GM18526 (cell line): Measurements from ENCODE around the gene NDUFAF5.

Source experiments
- POLR2A ChIP-seq: IDR thresholded peaks from 3 replicates; pipeline ENCODE4 v1.6.1; 2011; ENCODE audit not compliant: insufficient read length; ENCODE audit errors: extremely low read depth

The NDUFAF5 gene

DNA sequence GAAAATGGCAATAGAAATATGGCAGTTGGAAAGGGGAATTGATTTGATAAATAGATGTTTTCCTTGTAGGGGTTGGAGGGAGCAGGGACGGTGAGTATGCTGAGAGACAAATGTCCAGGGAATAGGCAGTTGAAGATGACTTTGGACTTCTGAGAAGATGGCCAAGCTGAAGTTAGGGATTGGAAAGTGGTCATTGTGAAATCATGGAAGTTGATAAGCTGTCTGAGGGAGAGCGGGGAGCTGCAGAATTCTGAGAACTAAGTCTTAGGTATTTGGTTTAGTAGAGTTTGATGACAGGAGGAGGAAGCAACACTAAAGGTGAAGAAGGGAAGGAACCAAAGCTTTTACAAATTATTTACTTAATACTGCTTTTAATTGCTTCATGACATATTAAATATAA, 15.1 kb downstream of the NDUFAF5 start:
- no peak for TF ChIP-seq POLR2A

- TF ChIP-seq POLR2A = no peak
Measured at GRCh38 chr20:13800728-13801134, 15.9 kb downstream of the NDUFAF5 start.

DNA sequence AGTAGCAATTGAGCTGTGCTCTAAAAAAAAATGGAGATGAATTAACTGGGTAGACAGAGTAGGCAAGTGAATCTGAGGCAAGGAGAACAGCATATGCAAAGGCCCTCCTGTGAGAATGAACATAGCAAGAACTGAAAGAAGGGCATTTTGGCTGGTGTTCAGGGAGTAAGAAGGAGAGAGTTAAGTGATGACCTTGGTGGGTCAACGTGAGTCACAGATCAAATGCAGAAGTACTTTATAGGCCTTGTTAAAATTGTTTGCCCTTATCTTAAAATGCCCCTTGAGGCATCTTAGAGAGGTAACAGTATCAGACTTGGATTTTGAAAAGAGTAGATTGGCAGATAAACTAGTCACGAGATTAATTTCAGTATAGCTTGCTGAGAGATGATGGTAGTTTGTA, 24.5 kb downstream of the NDUFAF5 start:
- TF ChIP-seq POLR2A = no peak

DNA sequence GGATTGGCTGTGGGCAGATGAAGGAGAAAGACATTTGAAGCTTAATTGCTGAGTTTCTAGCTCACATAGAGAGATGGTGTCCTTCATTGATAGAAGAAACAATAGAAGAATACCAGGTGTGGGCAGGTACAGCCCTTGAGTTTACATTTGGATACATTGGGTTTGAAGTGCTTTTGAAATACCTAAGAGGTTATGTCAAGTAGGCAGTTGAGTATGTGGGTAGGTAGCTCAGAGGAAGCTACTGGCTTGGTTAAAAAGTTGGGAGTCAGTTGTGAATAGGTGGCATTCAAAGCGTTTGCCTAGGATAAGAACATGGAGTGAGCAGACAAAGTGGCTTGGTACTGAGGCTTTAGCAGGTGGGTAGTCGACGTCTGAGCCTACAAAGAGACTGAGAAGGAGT, 25.0 kb downstream of the NDUFAF5 start:
- no peak for TF ChIP-seq POLR2A

DNA sequence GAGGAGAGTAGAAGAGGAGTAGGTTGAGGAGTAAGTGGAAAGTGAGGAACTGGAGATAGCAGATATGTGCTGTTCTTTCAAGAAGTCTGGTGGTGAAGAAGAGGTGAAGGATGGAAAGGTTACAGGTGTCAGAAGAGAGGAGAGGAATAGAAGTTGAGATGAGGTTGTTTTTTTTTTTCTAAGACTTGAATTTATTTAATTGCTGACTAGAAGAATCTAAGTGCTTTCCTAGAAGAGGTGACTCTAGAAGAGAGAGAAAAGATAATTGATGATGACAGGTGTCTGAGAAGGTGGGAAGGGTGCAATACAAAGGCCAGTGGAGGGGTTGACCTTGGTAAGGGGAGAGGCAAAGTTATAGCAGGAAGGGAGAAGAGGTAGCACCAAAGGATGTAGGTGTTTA, 25.6 kb downstream of the NDUFAF5 start:
- TF ChIP-seq POLR2A = no peak

GRCh38 chr20:13813910-13814309, 29.1 kb downstream of the NDUFAF5 start:
- TF ChIP-seq POLR2A = no peak

GRCh38 chr20:13814672-13815071, 29.8 kb downstream of the NDUFAF5 start:
- no peak for TF ChIP-seq POLR2A

DNA sequence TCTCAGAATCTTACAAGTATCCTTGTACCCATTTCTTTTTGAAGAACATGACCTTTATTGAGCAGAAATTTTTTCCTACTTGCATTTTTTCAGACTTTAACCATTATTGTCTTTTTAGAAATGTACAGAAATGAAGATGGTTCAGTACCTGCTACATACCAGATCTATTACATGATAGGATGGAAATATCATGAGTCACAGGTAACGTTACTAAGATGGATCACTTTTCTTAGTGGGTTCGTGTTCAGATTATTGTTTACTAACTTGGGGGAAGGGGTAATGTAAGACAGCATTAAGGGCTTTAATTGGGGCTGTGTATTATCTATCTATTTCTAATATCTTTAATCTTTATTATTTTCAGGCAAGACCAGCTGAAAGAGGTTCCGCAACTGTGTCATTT, 31.9 kb downstream of the NDUFAF5 start:
- TF ChIP-seq POLR2A = no peak

DNA sequence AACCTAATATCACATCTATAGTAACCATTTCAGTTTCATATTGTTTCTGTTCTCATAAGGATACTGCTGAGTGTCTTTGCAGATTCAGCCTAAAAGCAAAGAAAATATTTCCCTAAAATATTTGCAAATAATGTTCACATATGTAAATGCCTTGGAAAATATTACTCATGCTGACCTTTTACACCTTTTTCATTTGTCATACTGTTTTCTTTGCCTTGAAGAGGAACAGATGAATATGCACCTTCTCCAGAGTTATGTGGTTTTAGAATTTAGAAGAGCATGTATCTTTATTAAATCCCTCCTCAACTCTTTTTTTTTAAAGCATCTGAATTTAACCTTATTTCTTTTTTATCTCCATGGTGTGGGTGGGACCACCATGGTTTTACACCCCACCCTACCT, 32.5 kb downstream of the NDUFAF5 start:
- TF ChIP-seq POLR2A = no peak

DNA sequence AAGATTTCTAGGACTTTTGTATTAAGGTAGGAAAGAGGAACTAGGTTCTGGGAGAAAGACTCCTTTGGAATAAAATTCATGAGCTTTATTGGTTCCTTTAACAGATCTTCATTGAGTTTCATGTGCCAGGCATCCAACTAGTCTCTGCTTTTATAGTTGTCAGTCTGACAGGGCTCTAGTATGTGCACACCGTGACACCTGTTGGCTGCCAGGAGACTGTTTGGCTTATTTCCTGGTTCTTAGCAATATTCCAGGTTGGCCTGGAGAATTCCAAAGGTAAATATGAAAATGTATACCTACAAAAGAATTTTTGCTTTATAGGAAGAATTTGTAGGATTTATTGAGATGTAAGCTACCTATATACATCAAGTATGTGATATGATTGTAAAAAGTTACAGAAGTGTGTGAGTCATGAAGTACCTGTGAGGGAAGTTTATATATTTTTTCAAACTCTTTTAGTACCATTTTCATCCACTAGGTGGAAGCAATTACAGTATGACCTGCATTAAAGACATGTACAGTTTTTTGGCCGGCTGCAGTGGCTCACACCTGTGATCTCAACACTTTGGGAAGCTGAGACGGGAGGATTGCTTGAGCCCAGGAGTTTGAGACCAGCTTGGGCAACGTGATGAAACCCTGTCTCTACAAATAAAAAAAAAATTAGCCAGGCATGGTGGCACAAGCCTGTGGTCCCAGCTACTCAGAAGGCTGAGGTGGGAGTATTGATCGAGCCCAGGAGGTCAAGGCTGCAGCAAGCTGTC, 35.2 kb downstream of the NDUFAF5 start:
- TF ChIP-seq POLR2A = no peak

- TF ChIP-seq POLR2A = no peak
Measured at GRCh38 chr20:13821876-13822275, 37.0 kb downstream of the NDUFAF5 start.

GRCh38 chr20:13822459-13822858, 37.6 kb downstream of the NDUFAF5 start:
- TF ChIP-seq POLR2A = no peak

- TF ChIP-seq POLR2A = no peak
Measured at GRCh38 chr20:13824459-13824858, 39.6 kb downstream of the NDUFAF5 start.

DNA sequence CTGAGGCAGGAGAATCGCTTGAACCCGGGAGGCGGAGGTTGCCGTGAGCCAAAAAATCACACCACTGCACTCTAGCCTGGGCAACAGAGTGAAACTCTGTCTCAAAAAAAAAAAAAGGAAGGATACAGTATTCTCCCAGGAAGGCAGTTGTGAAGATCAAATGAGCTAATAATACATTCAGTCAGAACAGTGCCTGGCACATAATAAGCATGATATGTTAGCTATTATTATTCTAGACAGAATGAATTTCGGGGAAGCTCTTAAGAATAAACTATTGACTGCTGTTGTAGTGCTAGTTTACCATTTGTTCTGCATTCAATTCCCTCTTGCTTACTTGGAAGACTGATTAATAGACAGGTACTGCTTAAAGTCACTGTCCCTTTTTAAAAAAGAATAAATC, 40.6 kb downstream of the NDUFAF5 start:
- no peak for TF ChIP-seq POLR2A

GRCh38 chr20:13831476-13831875, 46.6 kb downstream of the NDUFAF5 start:
- TF ChIP-seq POLR2A = no peak

- no peak for TF ChIP-seq POLR2A
Measured at GRCh38 chr20:13838664-13839063, 53.8 kb downstream of the NDUFAF5 start.

DNA sequence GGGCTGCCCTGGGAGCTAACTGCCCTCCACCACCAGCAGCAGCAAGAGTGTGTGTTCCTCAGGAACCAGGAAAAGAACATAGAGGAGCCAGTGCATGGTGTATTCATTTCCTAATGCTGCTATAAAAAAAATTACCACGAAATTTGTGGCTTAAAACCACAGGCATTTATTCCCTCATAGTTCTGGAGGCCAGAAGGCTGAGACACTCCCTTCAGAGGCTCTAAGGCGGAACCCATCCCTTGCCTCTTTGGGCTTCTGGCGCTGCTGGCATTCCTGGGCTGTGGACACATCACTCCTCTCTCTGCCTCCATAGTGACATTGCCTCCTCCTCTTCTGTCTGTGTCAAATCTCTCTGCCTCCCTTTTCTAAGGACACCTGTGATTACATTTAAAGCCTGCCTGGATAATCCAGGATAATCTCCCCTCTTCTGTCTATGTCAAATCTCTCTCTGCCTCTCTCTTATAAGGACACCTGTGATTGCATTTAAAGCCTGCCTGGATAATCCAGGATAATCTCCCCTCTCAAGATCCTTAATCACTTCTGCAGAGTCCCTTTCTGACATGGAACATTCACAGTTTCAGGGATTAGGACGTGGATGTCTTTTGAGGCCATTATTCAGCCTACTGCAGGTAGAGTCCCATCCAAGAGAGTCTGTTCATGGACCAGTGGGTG, 54.7 kb downstream of the NDUFAF5 start:
- TF ChIP-seq POLR2A = no peak
